Lower leg skin (tissue), 3 donors: ENCODE results near the gene ETNK1.

Experiments
- CTCF ChIP-seq, 3 donors: fragments of 450-650 bp; IDR thresholded peaks; one replicate each; pipeline ENCODE4 v1.5.1; 2016; ENCODE audit warnings: antibody characterized with exemption in 3 of 3, mild to moderate bottlenecking in 3 of 3, moderate library complexity in 2 of 3
- POLR2A ChIP-seq, 2 donors: fragments of 450-650 bp; IDR thresholded peaks; one replicate each; pipeline ENCODE4 v1.6.1; 2016 to 2017; ENCODE audit warnings: antibody characterized with exemption in 2 of 2, mild to moderate bottlenecking in 1 of 2, moderate library complexity in 1 of 2

GRCh38 chr12:22635812-22636211 lies 10.8 kb downstream of the ETNK1 start:
- TF ChIP-seq POLR2A (IDR thresholded peaks at IDR 0.05) (no peak), CTCF (IDR thresholded peaks at IDR 0.05) (no peak)
